DOHH2 (cell line): ENCODE data around the gene NOC2L.
A peak's percentile ranks its signal among the peaks of the same experiment; 100 is the strongest.

ENCODE experiments used
- CTCF ChIP-seq: fragments of 200-600 bp; sonication (generic); IDR thresholded peaks from one replicate; pipeline ENCODE4 v1.5.1; 2014; ENCODE audit warnings: antibody characterized with exemption, mild to moderate bottlenecking, low read depth, low read length; ENCODE audit not compliant: poor library complexity, severe bottlenecking
- EZH2phosphoT487 ChIP-seq: fragments of 200-600 bp; sonication (generic); IDR thresholded peaks from 2 replicates; pipeline ENCODE4 v1.6.1; 2017; ENCODE audit warnings: borderline replicate concordance, mild to moderate bottlenecking, antibody characterized with exemption, low read length, moderate library complexity, mixed read lengths

- TF ChIP-seq CTCF (no peak), EZH2phosphoT487 (0 out of 2 replicates have a peak, but pooled peaks have one; percentile 47)
These were observed 19.4 kb downstream of the NOC2L start for GRCh38 chr1:939511-940106.
